H9 (cell line): ENCODE results near the gene RNF212. TPM values are rescaled to one million over a fixed set of nuclear protein-coding genes. Genes with fewer than 3 reads are reported as not detected.

Experiments used
- DNase-seq: peaks from one replicate; pipeline ENCODE4 v3.0.0-alpha.2; 2017
- H2AFZ ChIP-seq: one replicate; pipeline ENCODE4 v1.6.1; 2013; ENCODE audit warnings: mild to moderate bottlenecking, low read length, control low read depth, moderate library complexity
- H2AK5ac ChIP-seq: 2 replicates; pipeline ENCODE4 v1.6.1; 2013; ENCODE audit warnings: low read length, control low read depth, mixed read lengths; ENCODE audit not compliant: insufficient read length
- H2BK120ac ChIP-seq: one replicate; pipeline ENCODE4 v1.6.1; 2013; ENCODE audit warnings: low read depth, mild to moderate bottlenecking, low read length, control low read depth, inconsistent platforms; ENCODE audit not compliant: poor library complexity, severe bottlenecking
- H2BK12ac ChIP-seq: 2 replicates; pipeline ENCODE4 v1.6.1; 2013; ENCODE audit warnings: low read length, control low read depth, mixed read lengths, low read depth; ENCODE audit not compliant: insufficient read length
- H2BK15ac ChIP-seq: 2 replicates; pipeline ENCODE4 v1.6.1; 2013; ENCODE audit warnings: low read depth, low read length, control low read depth
- H2BK20ac ChIP-seq: one replicate; pipeline ENCODE4 v1.6.1; 2013; ENCODE audit warnings: low read depth, mild to moderate bottlenecking, low read length, control low read depth, inconsistent platforms; ENCODE audit not compliant: poor library complexity, severe bottlenecking
- H2BK5ac ChIP-seq: 2 replicates; pipeline ENCODE4 v1.6.1; 2013; ENCODE audit warnings: low read length, control low read depth, mixed read lengths; ENCODE audit not compliant: insufficient read length
- H3K14ac ChIP-seq: 2 replicates; pipeline ENCODE4 v1.6.1; 2013; ENCODE audit warnings: low read length, control low read depth; ENCODE audit not compliant: insufficient read depth
- H3K18ac ChIP-seq: 2 replicates; pipeline ENCODE4 v1.6.1; 2013; ENCODE audit warnings: low read depth, mild to moderate bottlenecking, mixed read lengths, low read length, control low read depth; ENCODE audit not compliant: insufficient read length
- H3K23ac ChIP-seq: 2 replicates; pipeline ENCODE4 v1.6.1; 2013; ENCODE audit warnings: low read length, control low read depth, mixed read lengths, low read depth; ENCODE audit not compliant: insufficient read length
- H3K23me2 ChIP-seq: 2 replicates; pipeline ENCODE4 v1.6.1; 2013; ENCODE audit warnings: low read depth, mild to moderate bottlenecking, mixed read lengths, low read length, control low read depth; ENCODE audit not compliant: insufficient read length, poor library complexity, severe bottlenecking
- H3K27ac ChIP-seq: 2 replicates; pipeline ENCODE4 v1.5.1; 2013; ENCODE audit warnings: low read length, control low read depth, mixed read lengths, low read depth; ENCODE audit not compliant: insufficient read length
- H3K27me3 ChIP-seq: 2 replicates; pipeline ENCODE4 v1.6.1; 2013; ENCODE audit warnings: low read length, control low read depth, inconsistent platforms; ENCODE audit not compliant: insufficient read depth
- H3K4ac ChIP-seq: 2 replicates; pipeline ENCODE4 v1.6.1; 2013; ENCODE audit warnings: low read depth, mild to moderate bottlenecking, control low read depth, inconsistent platforms, low read length, moderate library complexity
- H3K4me1 ChIP-seq: 2 replicates; pipeline ENCODE4 v1.6.1; 2013; ENCODE audit warnings: low read length, control low read depth, inconsistent platforms; ENCODE audit not compliant: insufficient read depth
- H3K4me2 ChIP-seq: 2 replicates; pipeline ENCODE4 v1.6.1; 2013; ENCODE audit warnings: low read length, control low read depth, mixed read lengths; ENCODE audit not compliant: insufficient read length, insufficient read depth
- H3K56ac ChIP-seq: 2 replicates; pipeline ENCODE4 v1.6.1; 2013; ENCODE audit warnings: low read depth, mild to moderate bottlenecking, mixed read lengths, low read length, control low read depth; ENCODE audit not compliant: insufficient read length
- H3K79me1 ChIP-seq: 2 replicates; pipeline ENCODE4 v1.6.1; 2013; ENCODE audit warnings: low read depth, mild to moderate bottlenecking, moderate library complexity, low read length, control low read depth, inconsistent platforms; ENCODE audit not compliant: insufficient read depth, poor library complexity, severe bottlenecking
- H3K79me2 ChIP-seq: 2 replicates; pipeline ENCODE4 v1.6.1; 2013; ENCODE audit warnings: low read length, control low read depth, inconsistent platforms; ENCODE audit not compliant: insufficient read depth
- H3K9ac ChIP-seq: 2 replicates; pipeline ENCODE4 v1.6.1; 2013; ENCODE audit warnings: low read length, control low read depth, mixed read lengths; ENCODE audit not compliant: insufficient read length; ENCODE audit errors: extremely low read depth
- H3K9me3 ChIP-seq: one replicate; pipeline ENCODE4 v1.6.1; 2013; ENCODE audit warnings: low read depth, low read length, inconsistent platforms; ENCODE audit not compliant: control insufficient read depth
- H3T11ph ChIP-seq: one replicate; pipeline ENCODE4 v1.6.1; 2013; ENCODE audit warnings: mild to moderate bottlenecking, low read length, control low read depth, inconsistent platforms
- H4K20me1 ChIP-seq: one replicate; pipeline ENCODE4 v1.6.1; 2013; ENCODE audit not compliant: control insufficient read depth, insufficient read length, insufficient read depth
- H4K5ac ChIP-seq: 2 replicates; pipeline ENCODE4 v1.6.1; 2013; ENCODE audit warnings: low read depth, mild to moderate bottlenecking, mixed read lengths, low read length, control low read depth; ENCODE audit not compliant: insufficient read length
- H4K8ac ChIP-seq: replicated peaks from 2 replicates; pipeline ENCODE4 v1.6.1; 2013; ENCODE audit warnings: low read length, control low read depth, mixed read lengths, low read depth; ENCODE audit not compliant: insufficient read length
- H4K91ac ChIP-seq: 2 replicates; pipeline ENCODE4 v1.6.1; 2013; ENCODE audit warnings: low read depth, mild to moderate bottlenecking, moderate library complexity, mixed read lengths, low read length, control low read depth; ENCODE audit not compliant: insufficient read length
- H3K27ac Mint-ChIP-seq, 3 experiments: 2 replicates in 2 of 3; 3 replicates in 1 of 3; pipeline ENCODE4 v1.8.0; 2020 to 2021; ENCODE audit warnings: mixed read lengths in 3 of 3, mild to moderate bottlenecking in 1 of 3, moderate library complexity in 1 of 3
- H3K27me3 Mint-ChIP-seq: 2 replicates; pipeline ENCODE4 v1.8.0; 2021; ENCODE audit warnings: low read depth, mild to moderate bottlenecking, moderate library complexity, mixed read lengths
- H3K36me3 Mint-ChIP-seq, 3 experiments: 2 replicates in 2 of 3; 3 replicates in 1 of 3; pipeline ENCODE4 v1.8.0; 2020 to 2021; ENCODE audit warnings: low read depth in 3 of 3, mixed read lengths in 3 of 3; ENCODE audit not compliant: insufficient read depth in 1 of 3
- H3K4me1 Mint-ChIP-seq, 2 experiments: 2 replicates each; pipeline ENCODE4 v1.8.0; 2020; ENCODE audit warnings: mixed read lengths in 2 of 2
- H3K4me3 Mint-ChIP-seq, 2 experiments: 2 replicates in 1 of 2; 3 replicates in 1 of 2; pipeline ENCODE4 v1.8.0; 2020 to 2021; ENCODE audit warnings: mild to moderate bottlenecking in 2 of 2, mixed read lengths in 2 of 2, moderate library complexity in 1 of 2
- H3K9me3 Mint-ChIP-seq, 2 experiments: 2 replicates in 1 of 2; 3 replicates in 1 of 2; pipeline ENCODE4 v1.8.0; 2020; ENCODE audit warnings: mild to moderate bottlenecking in 2 of 2, mixed read lengths in 2 of 2, moderate library complexity in 1 of 2
- WGBS: extraction: QIAGEN DNeasy Blood & Tissue Kit; methylation state at CpG from one replicate; pipeline ENCODE4 v1.1.7; 2013; ENCODE audit warnings: missing lambda C conversion rate, low lambda C conversion rate, mixed read lengths; ENCODE audit not compliant: insufficient read length; ENCODE audit errors: extremely low coverage; 5-methylcytosine and 5-hydroxymethylcytosine counted together
- total RNA-seq: library from RNA; stranded (reverse); gene quantifications from 2 replicates; pipeline ENCODE4 v1.2.1, GENCODE V29; 2021
- TF ChIP-seq, protein P1 (sequence below): fragments of 200-600 bp; sonication (generic); conservative IDR thresholded peaks from 3 replicates; pipeline ENCODE4 v1.8.0; 2021; ENCODE audit warnings: antibody characterized with exemption, mild to moderate bottlenecking

RNF212 gene
- total RNA-seq, 1 experiment from 2014 or later = 3.0 TPM

DNA sequence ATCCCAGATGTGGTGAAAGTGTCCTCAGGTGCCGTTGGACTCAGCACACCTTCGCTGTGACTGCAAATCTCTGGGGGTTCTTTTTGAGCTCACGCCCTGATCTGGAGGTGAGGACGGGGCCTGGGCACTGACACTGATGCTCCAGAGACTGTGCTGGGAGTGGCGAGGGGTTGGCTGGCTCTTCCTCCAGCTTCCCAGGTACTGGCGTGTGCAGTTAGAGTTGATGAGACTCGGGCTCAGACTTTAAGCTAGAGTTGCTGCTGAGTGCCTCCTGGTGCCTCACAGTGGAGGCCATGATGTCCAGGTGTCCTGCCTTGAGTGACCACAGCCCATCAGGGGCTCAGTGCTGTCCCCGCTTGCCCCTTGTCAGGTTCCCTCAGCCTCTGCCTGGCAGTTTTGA is 42.7 kb upstream of the RNF212 start:
- TF ChIP-seq, protein P1, sequence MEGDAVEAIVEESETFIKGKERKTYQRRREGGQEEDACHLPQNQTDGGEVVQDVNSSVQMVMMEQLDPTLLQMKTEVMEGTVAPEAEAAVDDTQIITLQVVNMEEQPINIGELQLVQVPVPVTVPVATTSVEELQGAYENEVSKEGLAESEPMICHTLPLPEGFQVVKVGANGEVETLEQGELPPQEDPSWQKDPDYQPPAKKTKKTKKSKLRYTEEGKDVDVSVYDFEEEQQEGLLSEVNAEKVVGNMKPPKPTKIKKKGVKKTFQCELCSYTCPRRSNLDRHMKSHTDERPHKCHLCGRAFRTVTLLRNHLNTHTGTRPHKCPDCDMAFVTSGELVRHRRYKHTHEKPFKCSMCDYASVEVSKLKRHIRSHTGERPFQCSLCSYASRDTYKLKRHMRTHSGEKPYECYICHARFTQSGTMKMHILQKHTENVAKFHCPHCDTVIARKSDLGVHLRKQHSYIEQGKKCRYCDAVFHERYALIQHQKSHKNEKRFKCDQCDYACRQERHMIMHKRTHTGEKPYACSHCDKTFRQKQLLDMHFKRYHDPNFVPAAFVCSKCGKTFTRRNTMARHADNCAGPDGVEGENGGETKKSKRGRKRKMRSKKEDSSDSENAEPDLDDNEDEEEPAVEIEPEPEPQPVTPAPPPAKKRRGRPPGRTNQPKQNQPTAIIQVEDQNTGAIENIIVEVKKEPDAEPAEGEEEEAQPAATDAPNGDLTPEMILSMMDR = no peak
- Histone ChIP-seq H3T11ph (no peak overlapping the region), H2AK5ac (no peak overlapping the region), H3K4me1 (no peaks in the 10 kb centered on the region), H3K27me3 (no peaks in the 10 kb centered on the region), H2BK15ac (0 out of 2 replicates have a peak overlapping the region, but pooled peaks have one; percentile 37), H4K8ac (no peak overlapping the region), H3K4ac (no peak overlapping the region), H2BK120ac (no peak overlapping the region), H2AFZ (no peak overlapping the region), H3K18ac (no peak overlapping the region), H3K4me2 (no peak overlapping the region), H4K20me1 (no peaks in the 10 kb centered on the region), H3K56ac (no peak overlapping the region), H3K79me2 (no peaks in the 10 kb centered on the region), H3K9me3 (no peaks in the 10 kb centered on the region), H2BK5ac (no peak overlapping the region), H2BK20ac (no peak overlapping the region), H3K23ac (no peak overlapping the region), H2BK12ac (no peak overlapping the region), H4K91ac (no peak overlapping the region), H3K9ac (no peak overlapping the region), H3K79me1 (no peaks in the 10 kb centered on the region), H4K5ac (no peak overlapping the region), H3K23me2 (no peaks in the 10 kb centered on the region), H3K14ac (no peak overlapping the region), H3K27ac (no peak overlapping the region)
- Mint-ChIP-seq H3K36me3 (no peaks in the 10 kb centered on the region; a peak in 1 of 7 replicates), H3K4me1 (no peaks in the 10 kb centered on the region), H3K27ac (no peak overlapping the region), H3K27me3 (peaks cover 64% of the 10 kb centered on the region), H3K9me3 (peaks cover 16 to 18% of the 10 kb centered on the region in 2 experiments), H3K4me3 (no peak overlapping the region)
- WGBS = no CpG with 5 or more reads among the region's 8 CpGs
- no peak for DNase-seq
